GM13977 (cell line): ENCODE data around the gene IDH1.

Source experiments
- DNase-seq: peaks from one replicate; pipeline ENCODE4 v3.0.0; 2012; ENCODE audit warnings: low spot score
- CTCF ChIP-seq: IDR thresholded peaks from 2 replicates; pipeline ENCODE4 v1.5.1; 2012; ENCODE audit warnings: mild to moderate bottlenecking, control low read depth; ENCODE audit not compliant: insufficient read depth; ENCODE audit errors: extremely low read depth, missing control alignments
- in situ Hi-C: fragments of 300-500 bp; cut with MboI; formaldehyde crosslinking; loops from one replicate; pipeline ENCODE4 v1.12.0; 2022; ENCODE audit warnings: low sequenced_read_pairs, low pct_unique_long_range_greater_than_20kb, mixed read lengths, inconsistent platforms; ENCODE audit not compliant: unreplicated experiment

IDH1 gene

GRCh38 chr2:208192611-208193236 lies 62.1 kb downstream of the IDH1 start:
- in situ Hi-C loops, result no loop called here
- no peak for DNase-seq
- no peak for TF ChIP-seq CTCF

- TF ChIP-seq CTCF, result no peak
- no peak for DNase-seq
- in situ Hi-C loops, result no loop called here
Measured at GRCh38 chr2:208189810-208190503, 64.9 kb downstream of the IDH1 start, which contains the start of gene C2orf80. TSS of gene C2orf80 (minus strand) at chr2:208190030. CDS start at chr2:208186986, 3,044 bp downstream.

- no peak for TF ChIP-seq CTCF
- no peak for DNase-seq
- in situ Hi-C loops, result no loop called here
Measured at GRCh38 chr2:208189069-208189809, 65.6 kb downstream of the IDH1 start.

- no peak for DNase-seq
- TF ChIP-seq CTCF, result no peak
- in situ Hi-C loops, result no loop called here
Measured at GRCh38 chr2:208186893-208187292, 68.0 kb downstream of the IDH1 start.

GRCh38 chr2:208186465-208186864 lies 68.4 kb downstream of the IDH1 start:
- in situ Hi-C loops, result no loop called here
- no peak for TF ChIP-seq CTCF
- DNase-seq, result no peak
